Neural progenitor cell (in vitro differentiated cells): ENCODE data around the gene ACAP2. TPM values are rescaled to one million over a fixed set of nuclear protein-coding genes. Genes with fewer than 3 reads are reported as not detected.

Source experiments
- DNase-seq: peaks from one replicate; pipeline ENCODE4 v3.0.0-alpha.2; 2016; ENCODE audit warnings: low spot score
- H2AFZ ChIP-seq: fragments of 200-600 bp; sonication (generic); replicated peaks from 2 replicates; pipeline ENCODE4 v1.6.1; 2016; ENCODE audit warnings: antibody characterized with exemption
- H3F3A ChIP-seq: fragments of 200-600 bp; sonication (generic); 2 replicates; pipeline ENCODE4 v1.6.1; 2016; ENCODE audit warnings: antibody characterized with exemption, low read depth
- H3K27ac ChIP-seq: fragments of 200-600 bp; sonication (generic); 2 replicates; pipeline ENCODE4 v1.5.1; 2016; ENCODE audit warnings: mild to moderate bottlenecking
- H3K27me3 ChIP-seq: fragments of 200-600 bp; sonication (generic); 2 replicates; pipeline ENCODE4 v1.6.1; 2016; ENCODE audit warnings: mild to moderate bottlenecking, moderate library complexity
- H3K36me3 ChIP-seq: fragments of 200-600 bp; sonication (generic); 2 replicates; pipeline ENCODE4 v1.5.1; 2016
- H3K4me1 ChIP-seq: fragments of 200-600 bp; sonication (generic); 2 replicates; pipeline ENCODE4 v1.6.1; 2016; ENCODE audit warnings: mixed run types
- H3K4me2 ChIP-seq: fragments of 200-600 bp; sonication (generic); 2 replicates; pipeline ENCODE4 v1.6.1; 2016
- H3K4me3 ChIP-seq: fragments of 200-600 bp; sonication (generic); 2 replicates; pipeline ENCODE4 v1.5.1; 2016
- H3K79me2 ChIP-seq: fragments of 200-600 bp; sonication (generic); 2 replicates; pipeline ENCODE4 v1.6.1; 2016; ENCODE audit warnings: low read depth
- H3K9ac ChIP-seq: fragments of 200-600 bp; sonication (generic); 2 replicates; pipeline ENCODE4 v1.6.1; 2016
- H3K9me3 ChIP-seq: fragments of 200-600 bp; sonication (generic); 2 replicates; pipeline ENCODE4 v1.5.1; 2016; ENCODE audit warnings: low read depth
- H4K20me1 ChIP-seq: fragments of 200-600 bp; sonication (generic); 2 replicates; pipeline ENCODE4 v1.6.1; 2016; ENCODE audit warnings: low read depth
- H3K27ac Mint-ChIP-seq: 3 replicates; pipeline ENCODE4 v1.8.0; 2021; ENCODE audit warnings: mixed read lengths
- H3K27me3 Mint-ChIP-seq: 2 replicates; pipeline ENCODE4 v1.8.0; 2022; ENCODE audit warnings: low read depth, mild to moderate bottlenecking, inconsistent platforms, moderate library complexity, mixed read lengths; ENCODE audit not compliant: insufficient read depth
- H3K36me3 Mint-ChIP-seq: 3 replicates; pipeline ENCODE4 v1.8.0; 2021; ENCODE audit warnings: mixed read lengths
- H3K4me1 Mint-ChIP-seq: 3 replicates; pipeline ENCODE4 v1.8.0; 2021; ENCODE audit warnings: mixed read lengths
- H3K4me3 Mint-ChIP-seq: 3 replicates; pipeline ENCODE4 v1.8.0; 2021; ENCODE audit warnings: mild to moderate bottlenecking, moderate library complexity, mixed read lengths
- H3K9me3 Mint-ChIP-seq: 3 replicates; pipeline ENCODE4 v1.8.0; 2020; ENCODE audit warnings: mixed read lengths
- CTCF ChIP-seq: fragments of 200-600 bp; sonication (generic); IDR thresholded peaks from 2 replicates; pipeline ENCODE4 v1.5.1; 2017; ENCODE audit warnings: antibody characterized with exemption, mild to moderate bottlenecking
- EZH2 ChIP-seq: fragments of 200-600 bp; sonication (generic); IDR thresholded peaks from 2 replicates; pipeline ENCODE4 v1.6.1; 2017; ENCODE audit warnings: antibody characterized with exemption, mild to moderate bottlenecking, moderate library complexity
- EZH2phosphoT487 ChIP-seq: fragments of 200-600 bp; sonication (generic); IDR thresholded peaks from 2 replicates; pipeline ENCODE4 v1.6.1; 2017; ENCODE audit warnings: antibody characterized with exemption
- total RNA-seq: library from RNA; depleted of rRNA; stranded (reverse); fragments of >200 nt; gene quantifications from 2 replicates; pipeline ENCODE4 v1.2.3, GENCODE V29; 2015; ENCODE audit warnings: low replicate concordance

ACAP2 gene
- total RNA-seq, 1 donor from 2014 or later = 68.4 TPM

- DNase-seq = no peak
- no peaks in the 10 kb centered on the region for H3K9me3 Mint-ChIP-seq
- no peak for TF ChIP-seq EZH2phosphoT487
- TF ChIP-seq EZH2 = no peak
- TF ChIP-seq CTCF = no peak
- H3F3A ChIP-seq = no peaks in the 10 kb centered on the region
- H4K20me1 ChIP-seq = no peaks in the 10 kb centered on the region
- no peaks in the 10 kb centered on the region for H3K4me1 ChIP-seq
- no peaks in the 10 kb centered on the region for H3K27me3 ChIP-seq
- H3K27ac Mint-ChIP-seq = no peak overlapping the region
- peaks cover 3% of the 10 kb centered on the region for H3K36me3 Mint-ChIP-seq
- no peaks in the 10 kb centered on the region for H3K27me3 Mint-ChIP-seq
- H3K79me2 ChIP-seq = no peaks in the 10 kb centered on the region
- H3K27ac ChIP-seq = no peak overlapping the region
- no peak overlapping the region for H3K4me2 ChIP-seq
- no peak overlapping the region for H3K4me3 Mint-ChIP-seq
- no peaks in the 10 kb centered on the region for H3K4me1 Mint-ChIP-seq
- H2AFZ ChIP-seq = no peak overlapping the region
- H3K36me3 ChIP-seq = no peaks in the 10 kb centered on the region
- H3K9me3 ChIP-seq = no peaks in the 10 kb centered on the region
- no peak overlapping the region for H3K4me3 ChIP-seq
- H3K9ac ChIP-seq = no peak overlapping the region
Observed at GRCh38 chr3:195306369-195306768, 136.5 kb downstream of the ACAP2 start.

GRCh38 chr3:195302431-195302830, 140.4 kb downstream of the ACAP2 start:
- Mint-ChIP-seq H3K9me3 (no peaks in the 10 kb centered on the region), H3K36me3 (peaks cover 10% of the 10 kb centered on the region), H3K4me1 (no peaks in the 10 kb centered on the region), H3K4me3 (no peak overlapping the region), H3K27me3 (no peaks in the 10 kb centered on the region), H3K27ac (no peak overlapping the region)
- no peak overlapping the region for H3K9ac ChIP-seq
- H3K4me3 ChIP-seq = no peak overlapping the region
- no peaks in the 10 kb centered on the region for H3F3A ChIP-seq
- no peaks in the 10 kb centered on the region for H3K79me2 ChIP-seq
- H3K9me3 ChIP-seq = no peaks in the 10 kb centered on the region
- no peaks in the 10 kb centered on the region for H3K27me3 ChIP-seq
- TF ChIP-seq CTCF (no peak), EZH2 (no peak), EZH2phosphoT487 (no peak)
- no peaks in the 10 kb centered on the region for H3K4me1 ChIP-seq
- H4K20me1 ChIP-seq = no peaks in the 10 kb centered on the region
- no peak overlapping the region for H3K4me2 ChIP-seq
- H3K27ac ChIP-seq = no peak overlapping the region
- DNase-seq = no peak
- H2AFZ ChIP-seq = no peak overlapping the region
- H3K36me3 ChIP-seq = no peaks in the 10 kb centered on the region

GRCh38 chr3:195297446-195297845, 145.4 kb downstream of the ACAP2 start:
- Histone ChIP-seq H2AFZ (no peak overlapping the region), H3K27me3 (no peaks in the 10 kb centered on the region), H3F3A (no peaks in the 10 kb centered on the region), H3K9ac (no peak overlapping the region), H3K4me2 (no peak overlapping the region), H3K27ac (no peak overlapping the region), H3K9me3 (no peaks in the 10 kb centered on the region), H4K20me1 (no peaks in the 10 kb centered on the region), H3K4me1 (no peaks in the 10 kb centered on the region), H3K79me2 (no peaks in the 10 kb centered on the region), H3K4me3 (no peak overlapping the region), H3K36me3 (no peaks in the 10 kb centered on the region)
- Mint-ChIP-seq H3K36me3 (peaks cover 13% of the 10 kb centered on the region), H3K4me3 (no peak overlapping the region), H3K4me1 (no peaks in the 10 kb centered on the region), H3K27me3 (no peaks in the 10 kb centered on the region), H3K27ac (no peak overlapping the region), H3K9me3 (no peaks in the 10 kb centered on the region)
- TF ChIP-seq EZH2phosphoT487 (no peak), EZH2 (no peak), CTCF (no peak)
- DNase-seq = no peak

- no peaks in the 10 kb centered on the region for H3F3A ChIP-seq
- Mint-ChIP-seq H3K4me1 (no peaks in the 10 kb centered on the region), H3K9me3 (no peaks in the 10 kb centered on the region), H3K36me3 (peaks cover 15% of the 10 kb centered on the region), H3K27ac (no peak overlapping the region), H3K4me3 (no peak overlapping the region), H3K27me3 (no peaks in the 10 kb centered on the region)
- no peaks in the 10 kb centered on the region for H3K36me3 ChIP-seq
- no peaks in the 10 kb centered on the region for H3K27me3 ChIP-seq
- H3K4me1 ChIP-seq = no peaks in the 10 kb centered on the region
- TF ChIP-seq CTCF = no peak
- no peak for TF ChIP-seq EZH2phosphoT487
- no peak for TF ChIP-seq EZH2
- H3K79me2 ChIP-seq = no peaks in the 10 kb centered on the region
- no peak overlapping the region for H3K9ac ChIP-seq
- no peak overlapping the region for H3K4me3 ChIP-seq
- no peak overlapping the region for H3K4me2 ChIP-seq
- no peak overlapping the region for H3K27ac ChIP-seq
- H4K20me1 ChIP-seq = no peaks in the 10 kb centered on the region
- no peaks in the 10 kb centered on the region for H3K9me3 ChIP-seq
- DNase-seq = no peak
- H2AFZ ChIP-seq = no peak overlapping the region
Observed at GRCh38 chr3:195296662-195297061, 146.2 kb downstream of the ACAP2 start.
